ENCODE results near the gene ZNF621. TPM values are rescaled to one million over a fixed set of nuclear protein-coding genes. Genes with fewer than 3 reads are reported as not detected.

The ZNF621 gene
- total RNA-seq = 12.0 and 13.7 TPM in 2 replicates

DNA sequence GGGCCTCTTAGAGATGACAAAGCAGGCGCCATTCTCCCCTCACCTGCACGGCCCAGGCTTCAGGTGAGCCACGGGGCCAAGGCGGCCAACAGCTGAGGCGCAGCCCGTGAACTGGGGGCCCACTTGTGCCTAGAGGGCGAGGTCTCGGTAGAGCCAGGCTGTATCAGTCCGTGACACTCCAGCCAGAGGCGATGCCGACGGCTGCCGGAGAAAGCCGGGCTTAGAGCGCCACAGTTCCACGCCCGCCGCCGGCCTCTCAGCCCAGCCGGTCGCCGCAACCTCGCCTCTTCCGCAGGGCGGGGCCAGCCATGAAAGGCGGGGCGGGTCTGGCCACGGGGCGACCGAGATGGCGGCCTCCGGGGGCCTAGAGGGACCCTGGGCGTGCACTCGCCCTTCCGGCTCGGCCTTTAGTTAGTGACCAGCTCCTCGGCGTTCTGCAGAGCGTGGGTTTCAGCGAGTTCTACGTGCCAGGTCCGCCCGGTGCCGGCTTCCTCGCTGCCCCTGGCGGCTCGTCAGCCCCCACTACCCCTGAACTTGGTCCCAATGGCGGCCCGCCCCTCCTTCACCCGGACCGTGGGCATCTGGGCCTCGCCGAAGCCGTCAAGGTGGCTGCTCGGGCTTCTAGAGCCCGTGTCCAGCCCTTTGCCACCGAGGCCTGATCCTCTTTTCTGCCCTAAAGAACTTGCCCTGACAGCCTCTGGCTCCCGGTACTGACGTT is at the start of gene ZNF621:
TSS of gene ZNF621 (plus strand) at position 393 of the 718 bp plus-strand sequence. CDS start 881 bp downstream, outside the sequence.
- no peak for DNase-seq (ENCODE audit: extremely low read depth, low read depth, low spot score)

DNA sequence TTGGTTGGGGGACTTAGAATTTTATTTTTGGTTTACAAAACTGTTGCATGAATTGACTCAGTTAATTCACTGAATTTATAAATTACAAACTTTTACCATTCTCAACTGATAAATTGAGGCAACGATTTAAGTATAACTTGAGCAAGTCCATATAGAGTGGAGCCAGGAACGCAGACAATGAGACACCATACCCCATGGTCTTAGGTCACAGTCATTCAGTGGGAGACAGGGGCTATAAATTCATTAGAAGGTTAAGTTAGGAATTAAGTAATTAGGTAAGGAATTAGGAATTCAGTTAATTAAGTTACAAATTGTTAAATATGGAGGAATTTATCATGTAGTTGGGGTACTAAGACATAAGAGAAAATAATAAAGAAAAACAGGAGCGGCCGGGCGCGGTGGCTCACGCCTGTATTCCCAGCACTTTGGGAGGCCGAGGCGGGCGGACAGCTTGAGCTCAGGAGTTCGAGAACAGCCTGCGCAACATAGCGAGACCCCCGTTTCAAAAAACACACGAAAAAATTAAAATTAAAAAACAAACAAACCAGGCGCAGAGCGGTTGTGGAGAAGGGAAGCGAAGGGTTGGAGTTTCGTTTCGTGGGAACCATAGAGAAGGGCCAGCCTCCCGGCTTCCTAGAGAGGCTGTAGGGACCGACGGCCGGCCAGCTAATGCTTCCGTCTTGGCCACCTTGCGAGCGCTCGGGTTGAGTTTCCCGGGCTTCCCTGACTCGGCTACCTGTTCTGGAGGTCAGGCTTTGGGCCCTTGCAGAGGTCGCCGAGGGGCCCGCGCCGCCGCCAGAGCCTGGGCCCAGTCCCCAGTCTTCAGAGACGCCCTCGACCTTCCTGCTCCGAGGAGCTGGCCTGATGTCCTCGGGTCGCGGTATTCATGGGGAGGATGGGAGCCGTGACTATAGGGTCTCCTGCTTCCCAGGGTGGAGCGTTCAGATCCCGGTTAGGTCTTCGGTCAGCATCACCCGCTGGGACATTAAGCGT is 48.0 kb upstream of the ZNF621 start, which contains the start of gene ZNF619:
TSS of gene ZNF619 (plus strand) at position 645 of the 993 bp plus-strand sequence. CDS start 858 bp downstream, outside the sequence.
- DNase-seq (ENCODE audit: extremely low read depth, low read depth, low spot score) = no peak

- DNase-seq (ENCODE audit: extremely low read depth, low read depth, low spot score) = no peak
Measured at GRCh38 chr3:40477666-40478065, 47.1 kb upstream of the ZNF621 start.

- no peak for DNase-seq (ENCODE audit: extremely low read depth, low read depth, low spot score)
Measured at GRCh38 chr3:40487172-40487571, 37.6 kb upstream of the ZNF621 start.

- DNase-seq (ENCODE audit: extremely low read depth, low read depth, low spot score) = no peak
Measured at GRCh38 chr3:40490916-40491315, 33.8 kb upstream of the ZNF621 start.

GRCh38 chr3:40494698-40495097 is 30.1 kb upstream of the ZNF621 start:
- DNase-seq (ENCODE audit: extremely low read depth, low read depth, low spot score) = no peak

- no peak for DNase-seq (ENCODE audit: extremely low read depth, low read depth, low spot score)
Measured at GRCh38 chr3:40497288-40497687, 27.5 kb upstream of the ZNF621 start.

DNA sequence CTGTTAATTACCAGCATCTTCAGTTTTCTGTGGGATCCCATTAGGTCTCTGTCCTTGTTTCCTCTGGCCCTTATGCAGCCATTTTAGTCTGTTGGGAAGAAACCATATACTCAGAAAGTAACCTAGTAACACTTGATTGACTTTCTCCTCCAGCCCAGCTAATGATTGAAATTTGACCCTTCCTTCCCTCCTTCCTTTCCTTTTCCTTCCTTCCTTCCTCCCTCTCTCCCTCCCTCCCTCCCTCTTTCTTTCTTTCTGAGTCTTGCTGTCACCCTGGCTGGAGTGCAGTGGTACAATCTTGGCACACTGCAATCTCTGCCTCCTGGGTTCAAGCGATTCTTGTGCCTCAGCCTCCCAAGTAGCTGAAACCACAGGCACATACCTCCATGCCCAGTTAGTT is 24.8 kb upstream of the ZNF621 start:
- DNase-seq (ENCODE audit: extremely low read depth, low read depth, low spot score) = no peak

GRCh38 chr3:40502034-40502433 is 22.7 kb upstream of the ZNF621 start:
- no peak for DNase-seq (ENCODE audit: extremely low read depth, low read depth, low spot score)

DNA sequence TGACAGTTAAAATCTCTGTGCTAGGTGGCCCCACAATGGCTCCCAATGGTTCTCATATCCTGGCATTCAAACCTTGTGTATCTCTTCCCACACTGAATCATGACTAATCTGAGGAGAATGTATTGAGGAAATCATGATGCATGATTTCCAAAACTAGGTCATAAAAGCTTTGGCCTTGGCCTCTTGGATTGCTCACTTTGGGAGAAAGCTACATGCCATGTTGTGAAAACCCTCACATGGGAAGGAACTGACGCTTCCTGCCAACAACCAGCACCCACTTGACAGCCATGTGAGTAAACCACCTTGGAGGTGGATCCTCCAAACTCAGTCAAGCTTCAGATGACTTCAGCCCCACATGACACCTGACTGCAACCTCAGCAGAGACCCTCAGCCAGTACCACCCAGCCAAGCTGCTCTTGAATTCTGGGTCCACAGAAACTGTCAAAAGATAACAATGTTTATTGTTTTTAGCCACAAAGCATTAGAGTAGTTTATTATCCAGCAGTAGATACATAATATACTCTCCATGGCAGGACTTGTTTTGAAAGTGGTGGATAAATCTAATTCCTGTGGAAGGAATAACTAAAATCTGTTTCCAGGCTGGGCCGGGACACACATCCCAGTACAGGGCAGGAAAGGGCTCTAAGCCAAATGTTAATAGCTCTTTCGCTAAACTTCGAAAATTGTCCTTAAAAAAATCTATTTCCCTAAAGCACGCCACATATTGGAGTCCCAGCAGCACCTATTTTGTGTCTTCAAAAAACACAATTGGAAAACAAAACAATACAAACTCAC is 19.9 kb upstream of the ZNF621 start:
- DNase-seq (ENCODE audit: extremely low read depth, low read depth, low spot score) = peak; percentile 99

- DNase-seq (ENCODE audit: extremely low read depth, low read depth, low spot score) = no peak
Measured at GRCh38 chr3:40505599-40506462, 18.9 kb upstream of the ZNF621 start, which contains the start of gene ZNF620. Gene ZNF620, plus strand, starts transcription at chr3:40506039. Its CDS starts 314 bp downstream, at chr3:40506353.

DNA sequence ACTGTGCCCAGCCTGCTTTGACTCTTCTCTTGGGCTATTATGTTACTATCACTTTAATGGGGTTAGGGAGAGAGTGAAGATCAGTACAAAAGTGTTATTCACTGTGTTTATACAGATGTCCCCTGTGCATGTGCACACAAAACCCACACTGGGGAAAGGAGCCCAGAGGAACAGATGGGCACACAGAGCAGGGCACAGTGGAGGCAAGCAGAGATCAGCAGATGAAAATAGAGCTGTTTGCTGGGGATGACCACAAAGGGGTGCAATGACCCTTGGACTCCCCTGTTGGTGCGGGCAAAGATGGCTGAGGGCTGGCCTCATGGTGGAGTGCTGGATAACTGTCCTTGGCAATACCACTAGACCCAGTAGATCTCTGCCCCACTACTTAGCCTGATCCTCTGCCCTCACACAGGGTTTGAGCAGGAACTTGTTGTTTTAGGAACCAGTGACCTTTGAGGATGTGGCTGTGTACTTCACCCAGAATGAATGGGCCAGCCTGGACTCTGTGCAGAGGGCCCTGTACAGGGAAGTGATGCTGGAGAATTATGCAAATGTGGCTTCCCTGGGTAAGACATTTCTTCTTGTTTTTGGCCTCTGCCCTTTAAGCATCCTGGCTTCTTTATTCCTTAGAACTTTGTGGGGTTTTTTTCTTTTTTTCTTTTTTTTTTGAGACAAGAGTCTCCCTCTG is 13.6 kb upstream of the ZNF621 start:
- DNase-seq (ENCODE audit: extremely low read depth, low read depth, low spot score) = no peak

GRCh38 chr3:40516201-40516600 is 8.6 kb upstream of the ZNF621 start:
- DNase-seq (ENCODE audit: extremely low read depth, low read depth, low spot score) = no peak

- DNase-seq (ENCODE audit: extremely low read depth, low read depth, low spot score) = no peak
Measured at GRCh38 chr3:40518067-40518466, 6.7 kb upstream of the ZNF621 start.

DNA sequence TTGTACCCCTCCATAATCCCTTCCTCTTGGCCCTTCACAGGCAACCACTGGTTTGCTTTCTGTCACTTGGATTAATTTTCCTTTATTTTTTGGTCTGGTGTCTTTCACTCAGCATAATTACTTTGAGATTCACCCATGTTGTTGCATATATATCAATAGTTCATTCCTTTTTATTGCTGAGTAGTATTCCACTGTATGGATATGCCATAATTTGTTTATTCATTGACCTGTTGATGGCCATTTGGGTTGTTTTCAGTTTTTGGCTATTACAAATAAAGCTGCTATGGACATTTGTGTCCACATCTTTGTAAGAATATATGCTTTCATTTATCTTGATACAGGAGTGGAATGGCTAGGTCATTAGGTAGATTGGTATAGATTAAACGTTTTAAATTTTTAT is 5.9 kb upstream of the ZNF621 start:
- no peak for DNase-seq (ENCODE audit: extremely low read depth, low read depth, low spot score)

GRCh38 chr3:40521254-40521653 is 3.5 kb upstream of the ZNF621 start:
- no peak for DNase-seq (ENCODE audit: extremely low read depth, low read depth, low spot score)

DNA sequence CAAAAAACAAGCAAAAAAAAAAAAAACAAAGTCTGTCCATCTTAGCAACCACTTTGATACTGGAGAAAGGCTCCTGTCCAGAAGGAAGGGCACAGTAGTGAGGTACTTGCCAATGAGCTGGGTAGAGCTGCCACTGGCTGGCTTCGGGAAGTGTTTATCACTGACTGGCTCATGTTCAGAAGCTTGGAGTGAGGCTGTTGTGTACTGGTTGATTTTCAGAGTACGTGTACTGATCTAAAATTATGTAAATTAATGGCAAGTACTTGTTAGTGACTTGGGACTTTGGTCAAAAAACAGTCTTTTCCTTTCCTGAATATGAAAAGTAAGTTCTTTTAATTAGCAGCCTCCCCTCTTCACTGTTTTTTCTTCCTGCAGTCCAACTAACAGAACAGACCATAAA is 979 bp upstream of the ZNF621 start:
- no peak for DNase-seq (ENCODE audit: extremely low read depth, low read depth, low spot score)

GRCh38 chr3:40524222-40524567 is 565 bp upstream of the ZNF621 start:
- DNase-seq (ENCODE audit: extremely low read depth, low read depth, low spot score) = no peak

GRCh38 chr3:40528426-40528825 is 3.7 kb downstream of the ZNF621 start:
- DNase-seq (ENCODE audit: extremely low read depth, low read depth, low spot score) = no peak

All from glomerular endothelial cell (primary cell).